Choroid plexus epithelial cell (primary cell): ENCODE data around the gene DNAJC6.

ENCODE experiments used
- DNase-seq: peaks from one replicate; pipeline ENCODE4 v3.0.0-alpha.2; 2010; ENCODE audit warnings: low read depth
- H3K4me3 ChIP-seq: 2 replicates; pipeline ENCODE4 v1.5.1; 2011; ENCODE audit warnings: low read depth, mild to moderate bottlenecking, control low read depth, low read length, moderate library complexity
- CTCF ChIP-seq: conservative IDR thresholded peaks from 2 replicates; pipeline ENCODE4 v1.5.1; 2011; ENCODE audit warnings: low read depth, mild to moderate bottlenecking, control low read depth, inconsistent platforms, low read length, moderate library complexity

DNAJC6 gene

GRCh38 chr1:65399003-65399402 is 89.7 kb downstream of the DNAJC6 start:
- TF ChIP-seq CTCF: no peak
- DNase-seq: no peak
- H3K4me3 ChIP-seq: no peak overlapping the region

GRCh38 chr1:65401612-65402011 is 92.3 kb downstream of the DNAJC6 start:
- TF ChIP-seq CTCF: no peak
- no peak overlapping the region for H3K4me3 ChIP-seq
- no peak for DNase-seq

- H3K4me3 ChIP-seq: no peak overlapping the region
- no peak for TF ChIP-seq CTCF
- DNase-seq: no peak
Measured at GRCh38 chr1:65404941-65405340, 95.6 kb downstream of the DNAJC6 start.

GRCh38 chr1:65407877-65408276 is 98.5 kb downstream of the DNAJC6 start:
- no peak overlapping the region for H3K4me3 ChIP-seq
- TF ChIP-seq CTCF: no peak
- no peak for DNase-seq

GRCh38 chr1:65409314-65409713 is 100.0 kb downstream of the DNAJC6 start:
- H3K4me3 ChIP-seq: no peak overlapping the region
- no peak for TF ChIP-seq CTCF
- DNase-seq: no peak

GRCh38 chr1:65409816-65410326 is 100.5 kb downstream of the DNAJC6 start:
- DNase-seq: no peak
- no peak overlapping the region for H3K4me3 ChIP-seq
- no peak for TF ChIP-seq CTCF

GRCh38 chr1:65412256-65412983 is 103.1 kb downstream of the DNAJC6 start:
- TF ChIP-seq CTCF: no peak
- H3K4me3 ChIP-seq: no peak overlapping the region
- no peak for DNase-seq
